CMK (cell line): ENCODE data around the gene NELFA.
"Not testable (repeated sequence)": the region's sequence is repeated elsewhere in the genome, so short reads cannot be mapped to it uniquely, and the experiment has no call there.

Experiments used
- DNase-seq: peaks from one replicate; pipeline ENCODE4 v3.0.0-alpha.2; 2010; ENCODE audit warnings: low read depth

The NELFA gene

GRCh38 chr4:1993718-1994516 is 14.9 kb downstream of the NELFA start:
- not testable (repeated sequence) for DNase-seq

DNA sequence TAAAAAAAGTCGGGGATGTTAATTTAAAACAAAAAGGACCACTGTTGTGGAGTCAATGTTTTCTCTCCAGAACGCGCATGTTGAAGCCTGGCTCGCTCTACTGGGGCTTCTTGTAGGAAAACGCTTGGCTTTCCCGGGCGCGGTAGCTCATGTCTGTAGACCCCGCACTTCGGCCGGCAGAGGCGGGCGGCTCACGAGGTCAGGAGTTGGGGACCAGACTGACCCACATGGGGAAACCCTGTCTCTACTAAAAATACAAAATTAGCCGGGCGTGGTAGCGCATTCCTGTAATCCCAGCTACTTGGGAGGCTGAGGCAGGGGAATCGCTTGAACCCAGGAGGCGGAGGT is 15.6 kb downstream of the NELFA start:
- no peak for DNase-seq

DNA sequence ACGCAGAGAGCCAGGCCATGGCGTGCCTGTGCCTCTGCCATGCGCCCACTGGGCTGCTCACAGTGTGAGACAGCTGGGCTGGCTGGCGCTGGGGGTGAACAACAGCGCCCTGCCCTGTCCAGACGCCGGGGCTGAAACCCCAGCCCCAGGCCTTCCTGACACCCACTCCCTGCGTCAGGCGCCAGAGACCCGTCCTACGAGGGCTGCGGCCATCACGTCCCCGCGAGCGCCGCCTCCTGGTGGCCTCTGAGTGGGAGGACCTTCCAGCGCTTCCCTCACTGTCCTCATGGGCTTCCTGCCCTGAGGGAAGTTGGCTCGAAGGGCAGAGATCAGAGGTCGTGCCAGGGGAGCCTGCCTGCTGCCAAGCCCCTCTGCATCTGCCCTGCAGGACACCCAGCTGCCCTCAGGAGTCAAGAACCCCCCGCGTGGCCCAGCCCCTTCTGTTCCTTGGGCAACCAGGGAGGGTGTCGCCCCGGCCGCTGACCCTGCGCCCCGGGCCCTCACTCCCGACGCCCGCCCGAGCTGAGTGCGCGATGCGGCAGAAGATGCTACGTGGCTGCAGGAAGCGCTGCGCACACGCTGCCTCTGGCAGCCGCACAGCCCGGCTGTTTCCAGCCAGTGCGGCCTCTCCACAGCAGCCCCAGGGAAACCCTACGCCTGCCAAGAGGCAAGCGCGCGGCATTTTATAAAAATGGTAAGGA is 16.2 kb downstream of the NELFA start:
- no peak for DNase-seq

GRCh38 chr4:1991596-1992434 is 17.0 kb downstream of the NELFA start:
- no peak for DNase-seq

DNA sequence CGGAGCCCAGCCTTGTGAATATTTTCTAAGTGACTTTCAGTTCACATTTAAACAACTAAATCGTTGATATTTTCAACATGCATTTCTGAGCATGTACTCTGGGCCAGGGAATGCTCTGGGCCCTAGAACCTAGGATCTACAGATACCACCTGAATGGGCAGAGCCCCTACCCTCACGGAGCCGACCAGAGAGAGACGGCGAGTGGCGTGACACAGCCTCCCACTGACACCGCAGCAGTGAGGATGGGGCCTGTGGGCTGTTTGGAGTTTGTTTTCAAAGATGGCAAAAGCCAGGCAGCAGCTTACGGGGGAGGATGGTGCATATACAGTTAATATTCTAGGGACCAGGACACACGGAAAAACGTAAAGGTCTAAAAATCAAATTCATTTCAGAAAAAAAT is 17.7 kb downstream of the NELFA start:
- no peak for DNase-seq

DNA sequence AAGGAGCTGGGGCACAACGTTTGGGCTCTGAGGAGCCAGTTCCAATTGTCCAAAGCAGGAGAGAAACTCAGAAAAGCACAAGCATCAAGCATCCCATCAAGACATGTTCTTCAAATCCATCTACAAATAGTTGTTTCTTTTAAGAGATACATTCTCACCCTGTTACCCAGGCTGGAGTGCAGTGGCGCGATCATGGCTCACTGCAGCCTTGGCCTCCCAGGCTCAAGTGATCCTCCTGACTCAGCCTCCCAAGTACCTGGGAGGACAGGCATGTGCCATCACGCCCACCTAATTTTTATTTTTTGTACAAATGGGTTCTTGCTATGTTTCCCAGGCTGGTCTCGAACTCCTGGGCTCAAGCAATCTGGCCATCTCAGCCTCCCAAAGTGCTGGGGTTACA is 18.1 kb downstream of the NELFA start:
- no peak for DNase-seq

- DNase-seq = no peak
These were observed 18.5 kb downstream of the NELFA start for GRCh38 chr4:1990348-1990645.

DNA sequence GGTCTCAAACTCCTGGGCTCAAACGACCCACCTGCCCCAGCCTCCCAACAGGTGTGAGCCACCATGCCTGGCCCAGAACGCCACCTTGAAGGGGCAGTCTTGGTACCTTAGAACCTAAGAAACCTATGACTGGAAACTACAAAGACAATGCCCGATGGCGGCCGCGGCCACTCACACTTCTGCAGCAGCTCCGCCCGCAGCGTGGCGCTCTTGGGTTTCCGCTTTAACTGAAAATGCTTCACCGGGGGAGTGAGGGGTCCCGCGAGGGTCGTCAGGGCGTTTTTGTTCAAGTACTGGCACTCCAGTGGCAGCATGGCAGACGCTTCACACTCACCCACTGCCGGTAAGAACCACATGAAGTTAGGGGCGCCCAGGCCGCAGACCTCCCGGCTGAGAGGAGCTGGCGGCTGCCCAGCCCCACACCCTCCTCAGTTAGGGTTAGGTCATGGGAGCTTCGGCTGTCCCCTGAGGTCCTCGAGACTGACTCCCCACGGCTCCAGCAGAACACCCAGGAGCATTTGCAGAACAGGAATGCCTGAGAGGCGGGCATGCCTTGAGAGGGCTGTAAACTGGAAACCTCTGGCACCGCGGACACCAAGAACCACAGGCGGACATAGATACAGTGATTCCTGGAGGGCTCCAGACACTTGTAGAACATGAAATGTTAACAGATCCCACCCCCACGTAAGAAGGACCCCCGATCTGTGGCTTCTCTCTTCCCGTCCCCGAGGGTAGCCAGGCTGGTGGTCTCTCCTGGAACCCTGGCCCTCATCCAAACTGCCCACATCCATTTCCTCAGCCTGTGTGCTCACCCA is 19.0 kb downstream of the NELFA start:
- no peak for DNase-seq

DNA sequence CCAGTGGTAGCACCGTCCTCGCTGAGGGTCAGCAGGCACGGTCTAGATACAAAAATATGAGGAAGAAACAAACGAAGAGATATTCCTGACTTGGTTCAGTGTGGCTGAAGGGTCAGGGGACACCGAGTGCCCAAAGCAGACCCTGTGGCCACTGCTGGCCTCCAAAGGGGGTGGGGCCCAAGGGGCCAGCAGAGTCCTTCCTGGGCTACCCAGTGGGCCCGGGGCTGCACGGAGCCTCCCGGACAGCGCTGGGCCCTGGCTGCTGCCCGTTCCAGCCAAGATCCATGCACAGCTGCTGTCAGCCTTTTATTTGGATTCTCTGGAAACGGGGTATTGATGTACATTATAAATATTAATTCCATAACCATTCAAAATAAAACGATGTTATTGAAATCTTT is 20.4 kb downstream of the NELFA start:
- no peak for DNase-seq

- DNase-seq = no peak
These were observed 20.9 kb downstream of the NELFA start for GRCh38 chr4:1987721-1988326.

- DNase-seq = no peak
These were observed 21.5 kb downstream of the NELFA start for GRCh38 chr4:1987296-1987695.

DNA sequence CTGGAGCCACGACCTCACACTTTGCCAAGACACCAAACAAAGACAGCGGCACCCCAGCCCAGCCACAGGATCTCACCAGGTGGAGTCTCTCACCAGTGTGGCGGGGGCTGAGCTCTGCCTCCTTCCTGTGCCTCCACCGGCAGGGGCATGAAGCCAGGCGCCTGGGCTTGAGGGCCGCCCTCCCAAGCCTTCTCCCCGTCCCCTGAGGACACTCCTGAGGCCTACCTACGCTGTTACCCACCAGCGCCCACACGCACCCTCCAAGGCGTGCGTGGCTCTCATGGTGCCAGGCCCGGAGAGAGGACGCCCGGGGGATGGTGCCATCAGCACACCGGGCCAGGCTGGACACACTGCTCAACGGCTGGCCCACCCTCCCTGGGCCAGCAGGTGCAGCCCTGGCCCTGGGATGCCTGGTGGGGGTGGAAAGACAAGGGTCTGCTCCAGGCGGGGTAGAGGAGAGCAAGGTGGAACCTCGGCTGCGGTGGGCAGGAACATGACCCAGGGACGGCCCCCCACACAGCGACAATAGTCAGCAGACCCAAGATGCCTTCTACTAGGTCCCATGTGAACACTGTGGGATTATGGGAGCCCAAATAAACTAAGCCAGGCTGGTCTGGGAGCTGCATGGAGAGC is 22.1 kb downstream of the NELFA start:
- no peak for DNase-seq

DNA sequence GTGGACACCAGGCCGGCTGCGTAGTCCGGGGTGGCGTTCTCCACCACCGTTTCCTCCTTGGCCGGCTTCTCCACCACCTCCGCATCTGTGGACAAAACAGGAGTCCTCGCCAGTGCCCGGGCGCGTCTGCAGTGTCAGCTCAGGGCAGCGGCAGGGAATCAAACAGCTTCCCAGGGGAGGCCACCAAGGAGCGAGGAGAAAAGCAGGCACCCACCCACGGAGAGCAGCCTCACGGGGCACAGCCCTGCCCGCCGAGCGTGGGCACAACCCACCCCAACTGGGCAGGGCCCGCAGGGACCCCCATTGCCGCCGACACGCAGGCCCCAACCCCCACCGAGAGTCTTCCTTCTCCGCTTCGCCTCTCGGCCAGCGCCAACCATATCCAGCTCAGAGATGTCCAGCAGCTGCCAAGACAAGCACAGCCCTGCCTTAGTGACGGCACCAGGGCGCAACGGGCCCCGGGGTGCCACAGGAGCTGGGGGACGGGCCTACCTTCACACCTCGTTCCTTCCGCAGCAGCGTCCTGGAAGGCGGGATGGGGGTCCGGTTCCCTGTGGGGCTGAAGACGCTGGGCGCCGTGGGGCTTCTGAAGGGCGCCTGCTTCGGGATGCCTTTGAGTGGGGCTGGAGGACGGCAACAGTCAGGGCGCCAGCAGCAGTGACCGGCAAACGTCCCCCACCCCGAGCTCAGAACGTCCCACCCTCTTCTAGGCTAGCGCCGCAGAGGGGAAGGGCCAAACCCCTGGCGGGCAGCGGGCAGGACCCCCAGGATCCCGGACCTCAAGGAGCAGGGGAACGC is 22.8 kb downstream of the NELFA start:
- no peak for DNase-seq

- DNase-seq = no peak
These were observed 23.5 kb downstream of the NELFA start for GRCh38 chr4:1985294-1985693.

GRCh38 chr4:1984406-1985191 is 24.2 kb downstream of the NELFA start:
- DNase-seq = no peak

DNA sequence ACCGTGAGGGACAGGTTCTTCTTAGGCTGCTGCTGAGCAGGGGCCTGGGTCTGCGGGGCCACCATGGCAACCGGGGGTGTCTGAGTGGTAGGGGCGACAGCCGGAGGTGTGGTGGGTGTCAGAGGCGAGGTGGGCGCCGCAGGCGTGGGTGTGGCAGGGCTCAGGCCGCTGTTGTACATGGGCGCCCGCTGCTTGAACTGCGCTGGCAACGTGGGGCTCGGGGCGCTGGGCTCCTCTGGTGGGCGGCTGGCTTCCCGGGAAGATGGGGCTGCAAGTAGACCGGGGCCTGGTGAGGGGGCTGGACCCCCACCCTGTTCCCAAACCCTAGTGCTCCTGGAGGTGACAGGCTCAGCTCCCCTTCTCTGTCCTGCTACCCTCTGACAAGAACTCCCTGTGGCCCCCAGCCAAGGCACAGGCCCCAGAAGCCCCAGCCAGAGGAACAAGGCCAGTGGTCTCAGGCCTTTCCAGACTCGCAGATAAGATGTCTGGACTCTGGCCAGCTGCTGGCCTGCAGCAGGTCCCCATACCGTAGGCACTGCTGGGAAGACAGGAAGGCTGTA is 24.8 kb downstream of the NELFA start:
- DNase-seq = no peak

GRCh38 chr4:1983053-1983845 is 25.5 kb downstream of the NELFA start:
- no peak for DNase-seq
